GM15510 (cell line): ENCODE results near the gene LYL1.

Experiments
- POLR2A ChIP-seq: IDR thresholded peaks from 3 replicates; pipeline ENCODE4 v1.6.1; 2011; ENCODE audit warnings: borderline replicate concordance; ENCODE audit not compliant: insufficient read length; ENCODE audit errors: extremely low read depth

LYL1 gene

DNA sequence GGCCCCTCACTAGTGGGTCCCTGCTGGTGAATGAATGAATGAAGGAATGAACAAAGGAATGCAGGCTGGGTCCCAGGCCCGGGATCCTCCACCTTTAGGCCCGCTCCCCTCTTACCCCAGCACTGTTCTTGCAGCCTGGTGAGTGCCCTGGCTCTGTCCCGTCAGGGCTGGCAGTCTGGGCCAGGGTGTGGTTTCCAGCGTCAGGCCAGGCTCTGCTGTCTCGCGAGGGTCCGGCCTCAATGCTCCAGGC is 317 bp downstream of the LYL1 start:
- TF ChIP-seq POLR2A: no peak

DNA sequence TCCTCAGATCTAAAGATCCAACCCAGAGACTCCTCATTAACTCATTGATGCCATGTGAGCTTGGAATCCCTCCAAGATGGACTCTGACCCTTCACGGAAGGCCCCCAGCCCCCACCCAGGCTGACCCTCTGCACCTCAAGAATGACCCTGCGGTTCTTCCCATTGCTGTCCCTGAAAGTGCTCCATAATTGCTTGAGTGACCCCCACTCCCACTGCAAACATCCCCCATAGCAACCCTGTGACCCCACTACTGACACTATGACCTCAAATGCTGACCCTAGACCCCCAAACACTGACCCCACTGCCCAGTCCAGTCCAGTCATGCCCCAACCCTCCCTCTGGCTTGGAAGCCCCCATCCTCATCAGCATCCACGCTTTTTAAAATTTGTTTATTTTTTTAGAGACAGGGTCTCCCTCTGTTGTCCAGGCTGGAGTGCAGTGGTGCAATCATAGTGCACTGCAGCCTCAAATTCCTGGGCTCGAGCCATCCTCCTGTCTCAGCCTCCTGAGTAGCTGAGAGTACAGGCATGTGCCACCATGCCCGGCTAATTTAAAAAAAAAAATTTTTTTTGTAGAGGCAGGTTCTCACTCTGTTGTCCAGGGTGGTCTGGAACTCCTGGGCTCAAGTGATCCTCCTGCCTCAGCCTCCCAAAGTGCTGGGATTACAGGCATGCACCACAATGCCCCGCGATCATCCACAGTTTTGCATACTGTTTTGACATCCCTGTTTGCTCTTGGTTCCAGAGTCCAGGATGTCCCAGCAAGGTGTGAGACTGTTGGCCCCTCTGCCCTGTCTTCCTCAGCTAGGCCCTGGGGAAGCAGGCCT is 855 bp downstream of the LYL1 start:
- TF ChIP-seq POLR2A: no peak

DNA sequence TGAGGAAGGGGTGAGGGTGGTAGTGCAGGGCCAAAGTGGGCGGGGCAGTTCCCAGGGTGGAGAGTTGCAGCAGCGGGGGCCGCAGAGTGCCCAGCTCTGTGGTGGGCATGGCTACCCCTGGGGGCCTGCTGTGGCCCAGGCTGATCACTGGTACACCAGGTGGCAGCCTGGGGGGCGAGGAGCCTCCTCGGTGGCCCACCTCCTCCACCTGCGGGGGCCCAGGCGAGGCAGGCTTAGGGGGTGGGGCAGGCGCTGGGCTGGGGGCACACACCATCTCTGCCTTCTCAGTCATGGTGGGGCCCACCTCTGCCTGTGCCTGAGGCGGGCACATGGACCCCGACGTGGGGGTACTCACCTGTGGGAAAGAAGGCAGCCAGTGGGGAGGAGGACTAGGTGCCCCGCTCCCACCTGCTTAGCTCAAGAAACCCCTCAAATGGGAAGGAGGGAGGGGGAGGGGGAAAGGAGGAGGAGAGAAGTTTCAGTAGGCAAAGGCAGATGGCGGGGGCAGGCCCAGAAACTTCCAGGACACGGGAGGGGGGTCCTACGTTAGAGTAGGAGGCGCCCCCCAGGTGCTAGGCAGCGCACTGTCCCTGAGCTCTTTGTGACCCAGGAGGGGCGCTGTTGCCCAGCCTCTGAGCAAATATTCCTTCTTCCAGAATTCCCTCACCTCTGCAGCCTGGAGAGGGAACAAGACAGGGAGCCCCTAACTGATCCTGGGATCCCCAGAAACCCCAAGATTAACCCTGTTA is 1.6 kb downstream of the LYL1 start:
- TF ChIP-seq POLR2A: no peak

- TF ChIP-seq POLR2A: no peak
These were observed 2.5 kb downstream of the LYL1 start for GRCh38 chr19:13100031-13100588.

- peak; percentile 51 for TF ChIP-seq POLR2A
These were observed 3.3 kb downstream of the LYL1 start for GRCh38 chr19:13099073-13099999.

GRCh38 chr19:13098277-13099072 is 4.2 kb downstream of the LYL1 start:
- no peak for TF ChIP-seq POLR2A

DNA sequence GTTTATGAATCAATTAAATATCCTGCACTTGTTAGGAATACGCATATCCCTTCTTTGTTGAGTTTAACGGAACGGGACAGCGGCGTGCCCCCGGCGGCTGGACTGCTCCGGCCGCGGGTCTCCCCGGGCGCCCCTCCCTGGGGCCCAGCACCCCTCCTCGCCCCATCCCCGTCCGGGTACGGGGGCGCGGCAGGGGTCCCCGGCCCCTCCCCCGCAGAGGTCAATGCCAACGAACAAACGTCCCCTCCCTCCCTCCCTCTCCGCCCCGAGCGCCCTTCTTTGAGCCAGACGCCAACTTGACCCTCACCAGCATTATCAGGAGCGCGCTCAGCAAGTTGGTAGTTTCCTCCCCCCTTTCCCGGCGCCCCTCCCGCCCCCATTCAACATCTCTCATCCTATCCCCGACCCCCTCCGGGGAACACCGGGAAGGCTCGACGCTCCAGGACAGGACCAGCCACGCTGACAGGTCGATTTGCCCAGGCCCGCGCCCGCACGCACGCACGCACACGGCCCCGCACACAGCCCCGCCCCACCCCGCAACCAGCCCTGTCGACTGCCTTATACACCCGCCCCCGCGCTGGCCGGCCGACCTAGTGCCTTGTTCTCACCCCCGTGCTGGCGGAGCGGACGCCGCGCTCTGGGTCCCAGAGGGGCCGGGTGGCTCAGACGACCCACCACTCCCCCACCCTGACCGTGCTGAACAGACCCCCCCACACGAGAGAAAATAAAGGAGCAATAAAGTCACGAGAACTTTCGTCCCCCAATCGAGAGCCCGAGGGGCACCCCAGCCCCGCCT is 5.0 kb downstream of the LYL1 start:
- no peak for TF ChIP-seq POLR2A

DNA sequence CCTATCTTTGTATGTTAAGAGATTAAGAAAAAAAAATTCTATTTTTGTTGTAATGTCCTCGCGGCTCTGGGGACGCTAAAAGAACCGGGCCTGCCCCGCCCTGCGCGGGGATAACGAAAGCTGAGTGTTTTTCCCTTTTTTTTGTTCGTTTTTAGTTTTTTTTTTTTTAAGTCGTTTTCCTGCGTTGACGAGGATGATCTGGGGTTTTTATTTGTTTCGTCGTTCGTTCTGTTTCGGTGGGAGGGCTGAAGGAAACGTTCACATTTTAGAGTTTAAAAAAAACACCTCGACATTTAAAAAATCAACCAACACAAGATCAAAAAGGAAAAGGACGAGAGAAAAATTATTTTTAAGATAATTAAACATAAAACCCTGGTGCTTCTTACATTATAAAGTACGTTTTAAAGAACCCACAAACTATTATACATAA is 5.6 kb downstream of the LYL1 start:
- TF ChIP-seq POLR2A: no peak

DNA sequence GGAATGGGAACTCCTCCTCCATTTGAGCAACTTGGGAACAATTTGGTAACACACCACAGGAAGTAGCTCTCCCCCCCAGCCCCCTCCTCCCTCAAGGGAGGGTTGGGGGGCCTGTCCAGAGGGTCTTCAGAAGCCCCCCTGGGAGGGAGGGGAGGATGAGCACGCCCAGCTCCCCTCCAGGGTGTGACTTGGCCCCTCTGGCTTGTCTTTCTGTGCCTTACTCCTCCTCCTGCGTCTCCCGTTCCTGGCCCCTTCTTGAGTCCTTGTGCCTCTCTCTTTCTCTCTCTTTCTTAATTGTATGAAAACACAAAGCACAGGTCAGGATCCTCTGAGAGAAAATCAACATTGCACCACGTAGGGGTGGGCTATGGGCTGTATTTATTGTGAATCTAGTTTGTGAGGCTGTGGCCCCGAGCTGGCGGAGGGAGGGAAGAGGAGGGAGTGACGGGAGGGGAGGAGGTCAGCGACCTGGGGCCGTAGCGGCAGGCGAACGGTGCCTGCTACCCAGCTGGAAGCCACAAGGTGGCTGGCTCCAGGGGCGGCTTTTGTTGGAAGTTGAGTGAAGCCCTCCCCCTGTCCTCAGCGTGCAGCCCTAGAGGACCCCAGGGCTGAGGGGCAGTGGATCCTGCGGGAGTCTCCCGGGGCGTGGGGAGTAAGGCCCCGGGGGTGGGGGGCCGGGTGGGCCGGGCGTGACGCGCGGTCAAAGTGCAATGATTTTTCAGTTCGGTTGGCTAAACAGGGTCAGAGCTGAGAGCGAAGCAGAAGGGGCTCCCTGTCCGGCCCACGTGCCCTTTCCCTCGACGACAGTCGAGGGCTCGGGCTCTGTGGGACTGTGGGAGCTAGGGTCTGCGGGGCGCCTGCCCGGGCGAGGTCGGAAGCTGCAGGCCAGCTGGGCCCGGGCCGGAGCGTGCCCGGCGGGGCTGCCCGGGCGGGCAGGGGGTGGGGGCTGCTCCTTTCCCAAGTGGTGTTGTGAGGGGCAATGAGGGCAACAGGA is 6.4 kb downstream of the LYL1 start:
- TF ChIP-seq POLR2A: no peak

DNA sequence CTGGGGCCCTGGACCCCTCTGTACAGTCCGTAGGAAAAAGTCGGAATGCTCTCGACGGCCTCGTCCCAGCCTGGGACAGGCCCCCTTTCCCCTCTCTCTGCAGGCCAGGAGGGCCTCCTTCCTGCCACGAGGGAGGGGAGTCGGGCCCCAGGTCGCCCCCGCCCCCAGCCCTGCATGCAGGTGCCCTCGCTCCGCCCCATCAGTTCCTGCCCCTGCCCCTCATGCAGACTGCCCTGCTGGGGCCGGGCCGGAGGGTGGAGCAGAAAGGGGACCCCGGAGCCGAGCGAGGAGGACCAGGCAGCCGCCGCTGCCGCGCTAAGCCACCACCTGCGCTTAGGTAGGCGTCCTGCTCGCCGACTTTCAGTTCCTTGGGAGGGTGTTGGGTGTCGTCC is 7.3 kb downstream of the LYL1 start:
- TF ChIP-seq POLR2A: no peak

DNA sequence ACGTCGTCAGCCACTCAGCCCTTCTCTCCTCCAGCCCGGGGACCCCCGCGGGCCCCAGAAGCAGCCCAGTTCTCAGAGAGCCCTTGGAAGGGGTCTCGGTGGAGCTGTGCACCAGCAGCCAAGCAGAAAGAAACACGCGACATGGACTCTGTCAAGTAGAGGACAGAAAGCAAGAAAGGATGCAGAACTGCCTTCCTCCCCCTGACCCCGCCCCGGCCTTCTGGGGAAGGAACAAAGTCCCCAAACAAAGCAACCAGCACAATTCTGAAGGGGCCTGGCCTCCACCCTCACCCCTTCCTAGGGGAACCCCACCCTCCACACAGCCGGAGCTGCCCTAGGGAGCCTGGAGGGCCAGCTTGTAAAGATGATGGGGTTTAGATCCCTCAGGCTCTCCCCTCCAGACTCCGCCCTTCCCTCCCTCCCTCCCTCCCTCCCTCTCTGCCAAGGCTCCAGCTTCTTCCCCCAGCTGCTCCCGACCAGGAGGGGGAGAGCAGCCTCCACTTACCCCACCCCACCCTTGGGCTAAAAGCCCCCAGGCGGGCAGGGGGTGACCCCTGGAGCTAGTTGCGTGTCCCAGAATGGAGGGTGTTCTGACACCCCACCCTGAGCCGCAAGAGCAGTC is 7.8 kb downstream of the LYL1 start:
- no peak for TF ChIP-seq POLR2A

- no peak for TF ChIP-seq POLR2A
These were observed 8.6 kb downstream of the LYL1 start for GRCh38 chr19:13094106-13094504.
